ENCODE measurements around the gene SLC44A3. TPM values are rescaled to one million over a fixed set of nuclear protein-coding genes. Genes with fewer than 3 reads are reported as not detected.

The SLC44A3 gene
- total and polyA plus RNA-seq, 9 of the 15 experiments (the other 6 are each of a cell fraction or from before 2014, with no cell fraction given): not detected

DNA sequence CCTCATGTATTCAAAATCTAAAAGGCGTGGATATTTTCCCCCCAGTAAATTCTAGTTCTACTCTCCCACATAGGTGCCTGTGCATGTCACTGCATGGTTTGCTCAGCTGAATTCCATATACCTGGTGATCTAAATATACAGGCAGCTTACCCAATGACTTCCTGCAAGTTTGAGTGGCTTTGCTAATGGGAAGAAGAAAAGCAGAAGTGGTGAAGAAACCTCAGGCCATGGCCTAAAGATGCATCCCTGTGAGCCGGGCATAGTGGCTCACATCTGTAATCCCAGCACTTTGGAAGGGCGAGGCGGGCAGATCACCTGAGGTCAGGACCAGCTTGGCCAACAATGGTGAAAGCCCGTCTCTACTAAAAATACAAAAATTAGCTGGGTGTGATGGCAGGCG, 11.5 kb downstream of the SLC44A3 start:
- ATAC-seq (no peak), DNase-seq (ENCODE audit: extremely low read depth in 1 of 4, low spot score in 3 of 4) (no peak), FAIRE-seq (no peak)
- TF ChIP-seq SPI1 (IDR thresholded peaks at IDR 0.05; ENCODE audit: borderline replicate concordance, low read depth, low read length) (peak; percentile 66; the same call in 1 of the 2 replicates), ZFP30 (CRISPR knock-in tag; IDR thresholded peaks at IDR 0.05; ENCODE audit: borderline replicate concordance) (no peak), ZFP1 (CRISPR knock-in tag; IDR thresholded peaks at IDR 0.05) (no peak), KLF1 (tag; IDR thresholded peaks at IDR 0.05) (no peak)
- TF ChIP-seq, protein P1, sequence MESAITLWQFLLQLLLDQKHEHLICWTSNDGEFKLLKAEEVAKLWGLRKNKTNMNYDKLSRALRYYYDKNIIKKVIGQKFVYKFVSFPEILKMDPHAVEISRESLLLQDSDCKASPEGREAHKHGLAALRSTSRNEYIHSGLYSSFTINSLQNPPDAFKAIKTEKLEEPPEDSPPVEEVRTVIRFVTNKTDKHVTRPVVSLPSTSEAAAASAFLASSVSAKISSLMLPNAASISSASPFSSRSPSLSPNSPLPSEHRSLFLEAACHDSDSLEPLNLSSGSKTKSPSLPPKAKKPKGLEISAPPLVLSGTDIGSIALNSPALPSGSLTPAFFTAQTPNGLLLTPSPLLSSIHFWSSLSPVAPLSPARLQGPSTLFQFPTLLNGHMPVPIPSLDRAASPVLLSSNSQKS (CRISPR knock-in tag; IDR thresholded peaks at IDR 0.05): no peak
- 0% methylated on average over 6 of the region's 6 CpGs for WGBS (ENCODE audit: insufficient coverage, low coverage, missing lambda C conversion rate)
- Histone ChIP-seq H3K79me2 (ENCODE audit: control insufficient read depth, insufficient read depth, low read length) (no peaks in the 10 kb centered on the region), H3K9me3 (replicated peaks; ENCODE audit: control insufficient read depth, insufficient read depth, low read depth, low read length) (no peaks in the 10 kb centered on the region), H2AFZ (ENCODE audit: low read depth, low read length) (no peak overlapping the region), H3K9me1 (ENCODE audit: control insufficient read depth, insufficient read depth, low read length) (no peaks in the 10 kb centered on the region), H3K27me3 (ENCODE audit: control insufficient read depth in 2 of 2, insufficient read depth in 2 of 2, low read length in 2 of 2) (peaks cover 0 to 7% of the 10 kb centered on the region in 2 experiments; a peak in 1 of 5 replicates), H3K27ac (ENCODE audit: extremely low read depth, low read depth, low read length) (no peak overlapping the region), H3K4me1 (replicated peaks in 1 of 2; ENCODE audit: control insufficient read depth in 2 of 2, insufficient read depth in 2 of 2, low read length in 2 of 2) (no peaks in the 10 kb centered on the region), H3K4me2 (ENCODE audit: insufficient read depth, low read length) (no peak overlapping the region), H4K20me1 (replicated peaks; ENCODE audit: control insufficient read depth, insufficient read depth, low read length) (no peaks in the 10 kb centered on the region), H3K4me3 (no peak overlapping the region), H3K36me3 (ENCODE audit: control insufficient read depth, insufficient read depth, low read length) (no peaks in the 10 kb centered on the region), H3K9ac (ENCODE audit: insufficient read depth in 1 of 2, low read depth in 2 of 2, low read length in 2 of 2) (no peak overlapping the region)
- CTCF ChIA-PET (ENCODE audit: low intra/inter-chr PET ratio): no interaction called here
- in situ Hi-C loops (cut with MboI) (no loop called here), intact Hi-C loops (cut with micrococcal nuclease) (no loop called here)
- POLR2A ChIA-PET: no interaction called here
- BruUV-seq (replicated peaks): no TSS peak

DNA sequence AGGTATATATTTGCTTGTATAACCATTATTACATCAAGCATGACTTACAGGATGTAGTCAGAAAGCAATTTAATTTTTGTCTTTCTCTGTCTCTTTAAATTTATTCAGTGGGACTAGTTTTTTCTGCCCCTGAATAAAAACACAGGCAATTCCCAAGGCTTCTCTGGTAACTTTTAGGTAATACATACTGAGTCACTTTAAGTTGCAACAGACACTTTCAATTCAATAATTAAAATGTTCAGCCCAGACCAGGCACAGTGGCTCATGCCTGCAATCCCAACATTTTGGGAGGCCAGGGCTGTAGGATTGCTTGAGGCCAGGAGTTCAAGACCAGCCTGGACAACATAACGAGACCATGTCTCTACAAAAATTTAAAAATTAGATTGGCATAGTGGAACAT, 12.3 kb downstream of the SLC44A3 start:
- Histone ChIP-seq H4K20me1 (replicated peaks; ENCODE audit: control insufficient read depth, insufficient read depth, low read length) (no peaks in the 10 kb centered on the region), H3K4me2 (ENCODE audit: insufficient read depth, low read length) (no peak overlapping the region), H3K27me3 (ENCODE audit: control insufficient read depth in 2 of 2, insufficient read depth in 2 of 2, low read length in 2 of 2) (peaks cover 0 to 7% of the 10 kb centered on the region in 2 experiments; a peak in 1 of 5 replicates), H3K4me1 (replicated peaks in 1 of 2; ENCODE audit: control insufficient read depth in 2 of 2, insufficient read depth in 2 of 2, low read length in 2 of 2) (no peaks in the 10 kb centered on the region), H3K4me3 (no peak overlapping the region), H3K9me3 (replicated peaks; ENCODE audit: control insufficient read depth, insufficient read depth, low read depth, low read length) (no peaks in the 10 kb centered on the region), H3K36me3 (ENCODE audit: control insufficient read depth, insufficient read depth, low read length) (no peaks in the 10 kb centered on the region), H3K79me2 (ENCODE audit: control insufficient read depth, insufficient read depth, low read length) (no peaks in the 10 kb centered on the region), H3K27ac (ENCODE audit: extremely low read depth, low read depth, low read length) (no peak overlapping the region), H3K9me1 (ENCODE audit: control insufficient read depth, insufficient read depth, low read length) (no peaks in the 10 kb centered on the region), H3K9ac (ENCODE audit: insufficient read depth in 1 of 2, low read depth in 2 of 2, low read length in 2 of 2) (no peak overlapping the region), H2AFZ (ENCODE audit: low read depth, low read length) (no peak overlapping the region)
- DNase-seq (ENCODE audit: extremely low read depth in 1 of 4, low spot score in 3 of 4) (no peak), ATAC-seq (no peak), FAIRE-seq (no peak)
- intact Hi-C loops (cut with micrococcal nuclease) (no loop called here), in situ Hi-C loops (cut with MboI) (no loop called here)
- WGBS (ENCODE audit: insufficient coverage, low coverage, missing lambda C conversion rate): 0% methylated on average over 1 of the region's 1 CpG
- ChIA-PET CTCF (ENCODE audit: low intra/inter-chr PET ratio) (no interaction called here), POLR2A (no interaction called here)
- BruUV-seq (replicated peaks): no TSS peak
- TF ChIP-seq, protein P2, sequence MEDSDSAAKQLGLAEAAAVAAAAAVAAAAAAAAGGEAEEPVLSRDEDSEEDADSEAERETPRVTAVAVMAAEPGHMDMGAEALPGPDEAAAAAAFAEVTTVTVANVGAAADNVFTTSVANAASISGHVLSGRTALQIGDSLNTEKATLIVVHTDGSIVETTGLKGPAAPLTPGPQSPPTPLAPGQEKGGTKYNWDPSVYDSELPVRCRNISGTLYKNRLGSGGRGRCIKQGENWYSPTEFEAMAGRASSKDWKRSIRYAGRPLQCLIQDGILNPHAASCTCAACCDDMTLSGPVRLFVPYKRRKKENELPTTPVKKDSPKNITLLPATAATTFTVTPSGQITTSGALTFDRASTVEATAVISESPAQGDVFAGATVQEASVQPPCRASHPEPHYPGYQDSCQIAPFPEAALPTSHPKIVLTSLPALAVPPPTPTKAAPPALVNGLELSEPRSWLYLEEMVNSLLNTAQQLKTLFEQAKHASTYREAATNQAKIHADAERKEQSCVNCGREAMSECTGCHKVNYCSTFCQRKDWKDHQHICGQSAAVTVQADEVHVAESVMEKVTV (CRISPR knock-in tag; IDR thresholded peaks at IDR 0.05): no peak
- no peak for TF ChIP-seq ZNF717 (CRISPR knock-in tag; IDR thresholded peaks at IDR 0.05)
- TF ChIP-seq, protein P3, sequence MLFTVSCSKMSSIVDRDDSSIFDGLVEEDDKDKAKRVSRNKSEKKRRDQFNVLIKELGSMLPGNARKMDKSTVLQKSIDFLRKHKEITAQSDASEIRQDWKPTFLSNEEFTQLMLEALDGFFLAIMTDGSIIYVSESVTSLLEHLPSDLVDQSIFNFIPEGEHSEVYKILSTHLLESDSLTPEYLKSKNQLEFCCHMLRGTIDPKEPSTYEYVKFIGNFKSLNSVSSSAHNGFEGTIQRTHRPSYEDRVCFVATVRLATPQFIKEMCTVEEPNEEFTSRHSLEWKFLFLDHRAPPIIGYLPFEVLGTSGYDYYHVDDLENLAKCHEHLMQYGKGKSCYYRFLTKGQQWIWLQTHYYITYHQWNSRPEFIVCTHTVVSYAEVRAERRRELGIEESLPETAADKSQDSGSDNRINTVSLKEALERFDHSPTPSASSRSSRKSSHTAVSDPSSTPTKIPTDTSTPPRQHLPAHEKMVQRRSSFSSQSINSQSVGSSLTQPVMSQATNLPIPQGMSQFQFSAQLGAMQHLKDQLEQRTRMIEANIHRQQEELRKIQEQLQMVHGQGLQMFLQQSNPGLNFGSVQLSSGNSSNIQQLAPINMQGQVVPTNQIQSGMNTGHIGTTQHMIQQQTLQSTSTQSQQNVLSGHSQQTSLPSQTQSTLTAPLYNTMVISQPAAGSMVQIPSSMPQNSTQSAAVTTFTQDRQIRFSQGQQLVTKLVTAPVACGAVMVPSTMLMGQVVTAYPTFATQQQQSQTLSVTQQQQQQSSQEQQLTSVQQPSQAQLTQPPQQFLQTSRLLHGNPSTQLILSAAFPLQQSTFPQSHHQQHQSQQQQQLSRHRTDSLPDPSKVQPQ (CRISPR knock-in tag; IDR thresholded peaks at IDR 0.05; ENCODE audit: borderline replicate concordance): no peak
- no peak for TF ChIP-seq GABPB2 (CRISPR knock-in tag; conservative IDR thresholded peaks at IDR 0.05)

Measured in K562 (cell line).